PFSK-1 (cell line): ENCODE data around the gene EHD3.

Experiments
- FOXP2 ChIP-seq: optimal IDR thresholded peaks from 2 replicates; pipeline ENCODE3; 2011; ENCODE audit warnings: borderline replicate concordance, control low read depth, inconsistent platforms; ENCODE audit not compliant: insufficient read depth; ENCODE audit errors: extremely low read length, extremely low read depth
- POLR2AphosphoS5 ChIP-seq: IDR thresholded peaks from 2 replicates; pipeline ENCODE4 v1.6.1; 2012; ENCODE audit warnings: low read depth, mild to moderate bottlenecking, control low read depth, low read length, moderate library complexity
- REST ChIP-seq, 2 experiments: IDR thresholded peaks; 2 replicates each; pipeline versions ENCODE4 v1.6.1 to v1.8.0; 2011 to 2012; ENCODE audit warnings: low read depth in 2 of 2, low read length in 2 of 2, control low read depth in 1 of 2, inconsistent platforms in 1 of 2, mild to moderate bottlenecking in 1 of 2, moderate library complexity in 1 of 2; ENCODE audit not compliant: insufficient read depth in 1 of 2
- SIN3A ChIP-seq: IDR thresholded peaks from 2 replicates; pipeline ENCODE4 v1.6.1; 2012; ENCODE audit warnings: mild to moderate bottlenecking, low read length, moderate library complexity, borderline replicate concordance; ENCODE audit not compliant: insufficient read depth
- TAF1 ChIP-seq: IDR thresholded peaks from 2 replicates; pipeline ENCODE4 v1.6.1; 2012; ENCODE audit warnings: low read length, control low read depth, borderline replicate concordance; ENCODE audit not compliant: insufficient read depth

The EHD3 gene

GRCh38 chr2:31318361-31319336, 84.7 kb downstream of the EHD3 start:
- TF ChIP-seq FOXP2: no peak
- TF ChIP-seq TAF1: no peak
- TF ChIP-seq SIN3A: no peak
- no peak for TF ChIP-seq REST (IDR thresholded peaks at IDR 0.05; ENCODE audit: insufficient read depth in 1 of 2, low read depth in 2 of 2, low read length in 2 of 2)
- TF ChIP-seq POLR2AphosphoS5: no peak
